Activated CD4-positive, alpha-beta T cell treated with anti-CD3 and anti-CD28 coated beads for 1 hour (primary cell): ENCODE measurements around the gene RTN4R.

Source experiments
- DNase-seq: peaks from one replicate; pipeline ENCODE4 v3.0.0-alpha.2; 2020

RTN4R gene

GRCh38 chr22:20254975-20255946 is 12.9 kb downstream of the RTN4R start:
- no peak for DNase-seq

- no peak for DNase-seq
Measured at GRCh38 chr22:20253161-20253560, 15.0 kb downstream of the RTN4R start.

GRCh38 chr22:20251981-20252380 is 16.1 kb downstream of the RTN4R start:
- no peak for DNase-seq

- DNase-seq = no peak
Measured at GRCh38 chr22:20251491-20251890, 16.6 kb downstream of the RTN4R start.

- DNase-seq = no peak
Measured at GRCh38 chr22:20249797-20250354, 18.2 kb downstream of the RTN4R start.

GRCh38 chr22:20248461-20248978 is 19.6 kb downstream of the RTN4R start:
- DNase-seq = no peak

GRCh38 chr22:20247608-20248171 is 20.4 kb downstream of the RTN4R start:
- no peak for DNase-seq

- no peak for DNase-seq
Measured at GRCh38 chr22:20247010-20247505, 21.1 kb downstream of the RTN4R start.

GRCh38 chr22:20246368-20247009 is 21.6 kb downstream of the RTN4R start:
- DNase-seq = no peak

GRCh38 chr22:20245577-20246367 is 22.3 kb downstream of the RTN4R start:
- DNase-seq = no peak

- peak; percentile 22 for DNase-seq
Measured at GRCh38 chr22:20244691-20245576, 23.2 kb downstream of the RTN4R start.

GRCh38 chr22:20244250-20244648 is 23.9 kb downstream of the RTN4R start:
- no peak for DNase-seq

- peak; percentile 21 for DNase-seq
Measured at GRCh38 chr22:20243537-20244249, 24.4 kb downstream of the RTN4R start.

GRCh38 chr22:20243176-20243536 is 25.0 kb downstream of the RTN4R start:
- DNase-seq = no peak

GRCh38 chr22:20242393-20243175 is 25.5 kb downstream of the RTN4R start:
- no peak for DNase-seq

GRCh38 chr22:20241579-20242392 is 26.3 kb downstream of the RTN4R start:
- DNase-seq = no peak

- DNase-seq = no peak
Measured at GRCh38 chr22:20240900-20241299, 27.2 kb downstream of the RTN4R start.

GRCh38 chr22:20240447-20240764 is 27.7 kb downstream of the RTN4R start:
- DNase-seq = no peak
